T-cell (primary cell): Measurements from ENCODE around the gene VTI1A. TPM values are rescaled to one million over a fixed set of nuclear protein-coding genes. Genes with fewer than 3 reads are reported as not detected.

Experiments used
- ATAC-seq, 4 experiments: fragments of 200-7000 bp in 3 of 4; fragments of 150-1000 bp in 1 of 4; cut with Tn5 transposase; replicated peaks in 1 of 4; 1 replicate in 3 of 4; 2 replicates in 1 of 4; pipeline ENCODE4 v1.10.0; 2021; ENCODE audit warnings: moderate library complexity in 3 of 4, mild to moderate bottlenecking in 2 of 4, moderate number of reproducible peaks in 1 of 4
- CTCF ChIA-PET, 2 donors: fragments of 300-600 bp; sonication (Branson Sonifier 250); formaldehyde crosslinking; loops; one replicate each; lab custom pipeline; 2022; ENCODE audit warnings: antibody characterized with exemption in 2 of 2; lab: Charles Lee
- POLR2A ChIA-PET, 2 donors: fragments of 300-600 bp; sonication (Branson Sonifier 250); formaldehyde crosslinking; loops; one replicate each; lab custom pipeline; 2022; ENCODE audit warnings: antibody characterized with exemption in 2 of 2; lab: Charles Lee
- DNase-seq, 35 experiments: peaks; one replicate each; pipeline versions ENCODE4 v3.0.0 to v3.0.0-alpha.2; 2013 to 2023
- H3K27ac ChIP-seq: one replicate; pipeline ENCODE4 v1.5.1; 2013; ENCODE audit warnings: low read length
- H3K27me3 ChIP-seq, 2 experiments: replicated peaks in 1 of 2; 1 replicate in 1 of 2; 2 replicates in 1 of 2; pipeline versions ENCODE4 v1.6.1 to v1.7.0; 2013; ENCODE audit warnings: low read length in 1 of 2, mixed read lengths in 1 of 2; ENCODE audit not compliant: control insufficient read depth in 2 of 2, insufficient read depth in 2 of 2; ENCODE audit errors: extremely low read depth in 1 of 2
- H3K36me3 ChIP-seq, 2 donors: 1 replicate in 1 of 2; 2 replicates in 1 of 2; pipeline versions ENCODE4 v1.6.1 to v1.7.0; 2013; ENCODE audit warnings: low read length in 1 of 2; ENCODE audit not compliant: control insufficient read depth in 2 of 2, insufficient read depth in 1 of 2; ENCODE audit errors: extremely low read depth in 1 of 2
- H3K4me1 ChIP-seq, 2 experiments: 1 replicate in 1 of 2; 2 replicates in 1 of 2; pipeline versions ENCODE4 v1.6.1 to v1.7.0; 2013; ENCODE audit warnings: low read length in 2 of 2, mixed read lengths in 1 of 2; ENCODE audit not compliant: insufficient read depth in 2 of 2, control insufficient read depth in 1 of 2; ENCODE audit errors: extremely low read depth in 1 of 2
- H3K4me3 ChIP-seq, 2 donors: 1 replicate in 1 of 2; 2 replicates in 1 of 2; pipeline versions ENCODE4 v1.5.1 to v1.7.0; 2013; ENCODE audit warnings: mild to moderate bottlenecking in 2 of 2, low read length in 1 of 2, moderate library complexity in 1 of 2; ENCODE audit not compliant: control insufficient read depth in 1 of 2; ENCODE audit errors: extremely low read depth in 1 of 2
- H3K9me3 ChIP-seq: 2 replicates; pipeline ENCODE4 v1.7.0; 2013
- H3K27ac Mint-ChIP-seq, 2 donors: one replicate each; pipeline ENCODE4 v1.8.0; 2020 to 2021; ENCODE audit warnings: mild to moderate bottlenecking in 2 of 2, mixed read lengths in 2 of 2
- H3K27me3 Mint-ChIP-seq, 2 donors: one replicate each; pipeline ENCODE4 v1.8.0; 2021 to 2022; ENCODE audit warnings: mixed read lengths in 2 of 2
- H3K36me3 Mint-ChIP-seq: one replicate; pipeline ENCODE4 v1.8.0; 2021; ENCODE audit warnings: mixed read lengths
- H3K4me1 Mint-ChIP-seq, 3 donors: one replicate each; pipeline ENCODE4 v1.8.0; 2020 to 2022; ENCODE audit warnings: mixed read lengths in 3 of 3, mild to moderate bottlenecking in 1 of 3
- H3K4me3 Mint-ChIP-seq, 3 donors: one replicate each; pipeline ENCODE4 v1.8.0; 2020 to 2022; ENCODE audit warnings: mild to moderate bottlenecking in 3 of 3, mixed read lengths in 3 of 3, moderate library complexity in 3 of 3
- H3K9me3 Mint-ChIP-seq, 3 donors: one replicate each; pipeline ENCODE4 v1.8.0; 2020 to 2022; ENCODE audit warnings: mixed read lengths in 3 of 3
- whole genome bisulfite sequencing: methylation state at CpG from one replicate; pipeline ENCODE4 v1.1.5; 2013; ENCODE audit warnings: missing lambda C conversion rate; ENCODE audit not compliant: insufficient coverage; 5-methylcytosine and 5-hydroxymethylcytosine counted together
- total RNA-seq, 35 experiments: library from RNA in 6 of 35; stranded (reverse) in 6 of 35; fragments of 120-200 nt in 1 of 35; gene quantifications; one replicate each; pipeline versions ENCODE4 v1.2.1 to v1.2.4 and lab custom pipeline; 2013 to 2026

Gene VTI1A
- total RNA-seq, 5 donors from 2014 or later (not counting 1 experiment from before 2014, with no cell fraction given), result 41.3 to 53.6 (median 43.5) TPM

GRCh38 chr10:112711366-112711765, 264.4 kb downstream of the VTI1A start:
- ChIA-PET POLR2A (no interaction called here), CTCF (interaction anchor here in 1 of 2 donors (0.6 kb wide), 1 partner anchor 30 kb away, joined by 4 read pairs; no protein-coding TSS in a partner anchor)
- peaks cover 53% of the 10 kb centered on the region for H3K36me3 Mint-ChIP-seq
- no peak overlapping the region for H3K4me3 Mint-ChIP-seq
- Histone ChIP-seq H3K27ac (no peak overlapping the region), H3K27me3 (no peaks in the 10 kb centered on the region), H3K4me1 (peaks cover 0 to 2% of the 10 kb centered on the region in 2 experiments), H3K4me3 (no peak overlapping the region), H3K36me3 (peaks cover 0 to 5% of the 10 kb centered on the region in 2 donors), H3K9me3 (no peaks in the 10 kb centered on the region)
- DNase-seq, result no peak
- H3K4me1 Mint-ChIP-seq, result peaks cover 0 to 4% (median 3%) of the 10 kb centered on the region in 3 donors
- ATAC-seq, result no peak
- H3K27me3 Mint-ChIP-seq, result no peaks in the 10 kb centered on the region
- H3K9me3 Mint-ChIP-seq, result no peaks in the 10 kb centered on the region
- no peak overlapping the region for H3K27ac Mint-ChIP-seq
- 94% methylated on average over 6 of the region's 8 CpGs for WGBS

- Histone ChIP-seq H3K36me3 (peaks cover 0 to 5% of the 10 kb centered on the region in 2 donors), H3K4me1 (no peaks in the 10 kb centered on the region), H3K4me3 (no peak overlapping the region), H3K9me3 (no peaks in the 10 kb centered on the region), H3K27me3 (no peaks in the 10 kb centered on the region), H3K27ac (no peak overlapping the region)
- POLR2A ChIA-PET, result no interaction called here
- Mint-ChIP-seq H3K27me3 (no peaks in the 10 kb centered on the region), H3K4me1 (no peaks in the 10 kb centered on the region), H3K4me3 (no peak overlapping the region), H3K36me3 (peaks cover 58% of the 10 kb centered on the region), H3K9me3 (no peaks in the 10 kb centered on the region), H3K27ac (no peak overlapping the region)
- WGBS, result no CpG with 5 or more reads among the region's 2 CpGs
- DNase-seq (no peak), ATAC-seq (no peak)
- CTCF ChIA-PET, result no interaction called here
Measured at GRCh38 chr10:112712536-112712935, 265.5 kb downstream of the VTI1A start.

GRCh38 chr10:112713411-112713810, 266.4 kb downstream of the VTI1A start:
- Mint-ChIP-seq H3K4me1 (no peaks in the 10 kb centered on the region), H3K27ac (no peak overlapping the region), H3K9me3 (no peaks in the 10 kb centered on the region), H3K27me3 (no peaks in the 10 kb centered on the region), H3K4me3 (no peak overlapping the region), H3K36me3 (peaks cover 64% of the 10 kb centered on the region)
- Histone ChIP-seq H3K27ac (no peak overlapping the region), H3K27me3 (no peaks in the 10 kb centered on the region), H3K4me3 (no peak overlapping the region), H3K36me3 (peaks cover 0 to 5% of the 10 kb centered on the region in 2 donors), H3K9me3 (no peaks in the 10 kb centered on the region), H3K4me1 (no peaks in the 10 kb centered on the region)
- POLR2A ChIA-PET, result no interaction called here
- DNase-seq (no peak), ATAC-seq (no peak)
- CTCF ChIA-PET, result no interaction called here
- no CpG with 5 or more reads among the region's 2 CpGs for WGBS

GRCh38 chr10:112715581-112715980, 268.6 kb downstream of the VTI1A start:
- WGBS, result 80% methylated on average over 1 of the region's 5 CpGs
- no peak overlapping the region for H3K4me3 Mint-ChIP-seq
- ATAC-seq (no peak), DNase-seq (no peak)
- no peaks in the 10 kb centered on the region for H3K9me3 Mint-ChIP-seq
- no peaks in the 10 kb centered on the region for H3K4me1 Mint-ChIP-seq
- no peaks in the 10 kb centered on the region for H3K9me3 ChIP-seq
- CTCF ChIA-PET, result interaction anchor here in 1 of 2 donors (0.6 to 1.6 kb wide), 2 partner anchors 391 to 669 kb away, joined by 3 to 4 read pairs; no protein-coding TSS in a partner anchor
- peaks cover 58% of the 10 kb centered on the region for H3K36me3 Mint-ChIP-seq
- H3K4me3 ChIP-seq, result no peak overlapping the region
- H3K27me3 Mint-ChIP-seq, result no peaks in the 10 kb centered on the region
- POLR2A ChIA-PET, result interaction anchor here in 1 of 2 donors (0.6 kb wide), 1 partner anchor 15 kb away, joined by 4 read pairs; no protein-coding TSS in a partner anchor
- no peak overlapping the region for H3K27ac ChIP-seq
- H3K27me3 ChIP-seq, result no peaks in the 10 kb centered on the region
- no peaks in the 10 kb centered on the region for H3K4me1 ChIP-seq
- peaks cover 0 to 5% of the 10 kb centered on the region in 2 donors for H3K36me3 ChIP-seq
- H3K27ac Mint-ChIP-seq, result no peak overlapping the region

- Histone ChIP-seq H3K27ac (no peak overlapping the region), H3K36me3 (peaks cover 0 to 5% of the 10 kb centered on the region in 2 donors), H3K27me3 (no peaks in the 10 kb centered on the region), H3K4me1 (no peaks in the 10 kb centered on the region), H3K4me3 (no peak overlapping the region), H3K9me3 (no peaks in the 10 kb centered on the region)
- Mint-ChIP-seq H3K4me1 (no peaks in the 10 kb centered on the region), H3K36me3 (peaks cover 58% of the 10 kb centered on the region), H3K4me3 (no peak overlapping the region), H3K9me3 (no peaks in the 10 kb centered on the region), H3K27me3 (no peaks in the 10 kb centered on the region), H3K27ac (no peak overlapping the region)
- ChIA-PET POLR2A (no interaction called here), CTCF (interaction anchor here in 1 of 2 donors (1.6 kb wide), 1 partner anchor 669 kb away, joined by 3 read pairs; no protein-coding TSS in a partner anchor)
- WGBS, result 92% methylated on average over 2 of the region's 3 CpGs
- DNase-seq (no peak), ATAC-seq (no peak)
Measured at GRCh38 chr10:112716076-112716475, 269.1 kb downstream of the VTI1A start.

GRCh38 chr10:112716924-112717413, 270.0 kb downstream of the VTI1A start:
- Histone ChIP-seq H3K9me3 (no peaks in the 10 kb centered on the region), H3K4me3 (no peak overlapping the region), H3K27ac (no peak overlapping the region), H3K36me3 (peaks cover 0 to 5% of the 10 kb centered on the region in 2 donors), H3K27me3 (no peaks in the 10 kb centered on the region), H3K4me1 (no peaks in the 10 kb centered on the region)
- POLR2A ChIA-PET, result no interaction called here
- CTCF ChIA-PET, result interaction anchor here in 1 of 2 donors (1.6 kb wide), 1 partner anchor 668 kb away, joined by 3 read pairs; no protein-coding TSS in a partner anchor
- Mint-ChIP-seq H3K27me3 (no peaks in the 10 kb centered on the region), H3K27ac (no peak overlapping the region), H3K4me1 (no peaks in the 10 kb centered on the region), H3K9me3 (no peaks in the 10 kb centered on the region), H3K36me3 (peaks cover 50% of the 10 kb centered on the region), H3K4me3 (no peak overlapping the region)
- DNase-seq, result no peak
- WGBS, result 96% methylated on average over 5 of the region's 6 CpGs
- ATAC-seq, result no peak
